NCI-H510A treated with DMSO at 0.1 percent for 48 hours (cell line): ENCODE results near the gene PLVAP.

Experiments used
- DNase-seq: peaks from one replicate; lab custom pipeline; 2025; lab: John Stamatoyannopoulos, UW

PLVAP gene

DNA sequence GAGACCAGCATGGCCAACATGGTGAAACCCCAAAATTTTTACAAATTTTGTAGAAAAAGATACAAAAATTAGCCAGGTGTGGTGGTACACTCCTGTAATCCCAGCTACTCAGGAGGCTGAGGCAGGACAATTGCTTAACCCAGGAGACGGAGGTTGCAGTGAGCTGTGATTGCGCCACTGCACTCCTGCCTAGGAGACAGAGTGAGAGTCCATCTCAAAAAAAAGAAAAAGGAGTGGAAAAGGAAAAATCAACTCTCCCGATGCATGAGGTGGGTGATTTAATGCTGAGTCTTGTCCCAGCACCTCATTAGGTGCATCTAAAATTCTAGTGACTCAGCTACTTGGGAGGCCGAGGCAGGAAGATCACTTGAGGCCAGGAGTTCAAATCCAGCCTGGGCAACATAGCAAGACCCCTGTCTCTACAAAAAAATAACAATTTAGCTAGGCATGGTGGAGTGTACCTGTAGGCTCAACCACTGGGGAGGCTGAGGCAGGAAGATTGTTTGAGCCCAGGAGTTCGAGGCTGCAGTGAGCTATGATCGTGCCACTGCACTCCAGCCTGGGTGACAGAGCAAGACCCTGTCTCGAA lies 20.0 kb downstream of the PLVAP start:
- no peak for DNase-seq

DNA sequence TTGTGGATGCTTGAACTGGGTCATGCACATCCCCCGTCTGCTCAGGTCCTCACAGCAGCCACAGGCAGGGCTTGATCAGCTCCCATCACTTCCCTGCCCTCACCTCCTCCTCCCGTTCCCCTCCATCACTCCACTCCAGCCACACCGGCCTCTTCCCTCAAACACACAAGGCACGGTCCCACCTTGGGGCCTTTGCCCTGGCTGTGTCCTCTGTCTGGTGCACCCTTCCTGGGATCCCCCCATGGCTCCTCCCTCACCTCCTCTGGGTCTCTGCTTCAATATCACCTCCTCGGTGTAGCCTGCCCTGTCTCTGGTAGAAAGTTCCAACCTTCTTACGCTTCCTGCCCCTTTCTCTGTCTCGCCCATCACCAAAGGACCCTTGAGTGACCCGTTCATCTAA lies 23.8 kb downstream of the PLVAP start:
- no peak for DNase-seq

DNA sequence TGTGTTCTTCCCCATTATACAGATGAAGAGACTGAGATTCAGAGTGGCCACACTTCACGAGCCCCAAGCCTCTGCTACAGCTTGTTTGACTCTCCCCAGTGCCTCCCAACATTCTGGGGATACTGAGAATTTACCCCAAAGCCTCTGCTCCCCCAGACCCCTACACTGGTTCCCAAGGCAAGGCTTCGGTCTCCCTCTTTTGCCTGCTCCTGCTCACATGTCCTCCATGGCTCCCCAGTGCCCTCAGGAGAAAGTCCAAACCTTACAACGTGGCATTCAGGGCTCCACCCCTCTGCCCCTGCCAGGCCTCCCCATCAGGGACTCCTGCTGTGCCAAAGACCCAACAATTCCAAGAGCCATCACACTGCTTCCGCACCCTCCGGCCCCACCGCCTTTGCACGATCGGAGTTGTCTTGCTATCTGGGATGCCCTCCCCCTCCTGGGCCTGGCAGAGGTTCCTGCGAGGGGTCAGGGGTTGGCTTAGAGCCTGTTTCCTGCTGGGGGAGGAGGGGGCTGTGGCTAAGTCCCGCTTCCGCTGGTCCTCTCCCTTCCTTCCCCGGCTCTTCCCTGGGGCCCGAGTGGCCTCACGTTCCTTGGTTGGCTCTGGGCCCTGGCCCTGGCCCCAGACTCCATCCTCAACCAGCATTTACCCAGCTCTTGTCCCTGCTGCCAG lies 24.4 kb downstream of the PLVAP start:
- DNase-seq: no peak

DNA sequence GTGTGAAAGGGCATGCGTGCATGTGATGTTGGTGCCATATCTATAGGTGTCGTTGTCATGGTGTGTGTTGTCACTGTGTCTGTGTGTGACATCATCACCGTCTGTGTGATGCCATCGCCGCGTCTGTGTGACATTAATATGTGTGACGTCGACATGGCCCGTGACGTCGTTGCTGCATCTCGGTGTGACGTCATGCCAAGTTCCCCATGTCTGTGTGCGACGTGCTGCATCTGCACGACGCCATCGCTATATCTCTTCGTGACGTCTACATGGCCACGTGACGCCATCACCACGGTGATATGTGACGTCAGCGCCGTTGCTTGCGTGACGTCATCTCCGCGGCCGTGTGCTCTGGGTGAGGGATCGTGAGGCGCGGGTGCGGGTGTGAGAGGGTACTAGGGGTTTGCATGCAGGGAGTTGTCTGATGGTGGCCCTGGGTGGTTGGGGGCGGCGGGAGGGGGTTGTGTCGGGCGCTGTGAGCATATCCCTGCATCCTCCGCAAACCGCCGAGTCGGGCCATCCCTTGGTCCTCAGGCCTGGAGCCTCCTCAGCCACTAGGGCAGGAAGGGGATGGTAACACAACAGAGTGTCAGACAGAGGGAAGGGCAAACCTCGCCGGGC lies 25.2 kb downstream of the PLVAP start:
- no peak for DNase-seq

DNA sequence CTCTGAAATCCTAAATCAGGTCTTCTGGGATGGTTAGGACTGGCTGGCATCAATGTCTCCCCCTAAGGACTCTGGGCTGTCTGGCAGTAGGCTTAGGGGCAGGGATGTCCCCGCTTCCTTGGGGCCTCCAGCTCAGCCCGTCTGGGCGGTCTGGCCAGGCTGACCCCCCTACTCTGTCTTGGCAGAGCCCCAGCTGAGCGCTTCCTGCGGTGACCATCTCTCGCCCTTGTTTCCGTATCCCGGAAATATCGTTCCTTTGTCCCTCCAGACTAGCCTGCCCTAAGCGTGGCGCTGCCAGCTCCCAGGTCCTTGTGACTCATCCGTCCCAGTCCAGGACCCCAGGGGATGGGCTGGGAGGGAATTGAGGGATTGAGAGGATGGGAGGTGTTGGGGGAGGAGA lies 28.4 kb downstream of the PLVAP start:
- no peak for DNase-seq

DNA sequence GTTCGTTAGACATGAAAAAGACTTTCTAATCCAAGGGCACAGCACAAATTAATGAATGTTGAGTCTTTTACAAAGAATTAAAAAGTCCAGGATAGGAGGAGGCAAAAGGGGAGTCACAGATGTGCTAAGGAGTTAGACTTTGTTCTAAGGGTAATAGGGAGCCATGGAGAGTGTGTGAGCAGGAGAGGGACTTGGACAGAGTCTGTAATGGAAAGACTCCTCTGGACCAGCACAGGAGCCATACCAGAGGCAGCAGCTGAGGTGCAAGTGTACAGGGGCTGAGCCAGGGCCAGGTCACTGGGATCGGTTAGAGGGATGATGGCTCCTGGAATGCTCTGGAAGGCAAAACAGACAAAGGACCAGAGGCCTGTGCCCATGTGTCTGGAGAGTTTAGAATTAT lies 29.3 kb downstream of the PLVAP start:
- DNase-seq: no peak

DNA sequence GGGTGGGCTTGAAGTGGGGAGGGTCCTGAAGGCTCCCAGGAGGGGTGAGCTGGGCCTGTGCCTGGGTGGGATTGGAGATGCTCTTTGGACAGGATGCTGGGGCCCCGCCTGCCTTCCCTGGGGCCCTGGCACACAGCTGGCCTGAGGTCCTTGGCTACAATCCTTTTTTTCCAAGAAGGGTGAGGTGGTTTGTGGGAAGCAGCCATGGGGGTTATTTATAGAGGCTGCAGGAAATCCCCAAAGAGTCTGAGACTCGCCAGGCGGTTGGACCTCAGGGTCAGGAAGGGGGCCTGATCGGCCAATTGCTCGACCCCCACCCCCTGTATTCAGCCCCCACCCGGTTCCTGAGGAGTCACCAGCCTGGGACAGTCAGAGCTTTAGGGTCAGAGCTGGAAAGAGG lies 29.8 kb downstream of the PLVAP start:
- no peak for DNase-seq

DNA sequence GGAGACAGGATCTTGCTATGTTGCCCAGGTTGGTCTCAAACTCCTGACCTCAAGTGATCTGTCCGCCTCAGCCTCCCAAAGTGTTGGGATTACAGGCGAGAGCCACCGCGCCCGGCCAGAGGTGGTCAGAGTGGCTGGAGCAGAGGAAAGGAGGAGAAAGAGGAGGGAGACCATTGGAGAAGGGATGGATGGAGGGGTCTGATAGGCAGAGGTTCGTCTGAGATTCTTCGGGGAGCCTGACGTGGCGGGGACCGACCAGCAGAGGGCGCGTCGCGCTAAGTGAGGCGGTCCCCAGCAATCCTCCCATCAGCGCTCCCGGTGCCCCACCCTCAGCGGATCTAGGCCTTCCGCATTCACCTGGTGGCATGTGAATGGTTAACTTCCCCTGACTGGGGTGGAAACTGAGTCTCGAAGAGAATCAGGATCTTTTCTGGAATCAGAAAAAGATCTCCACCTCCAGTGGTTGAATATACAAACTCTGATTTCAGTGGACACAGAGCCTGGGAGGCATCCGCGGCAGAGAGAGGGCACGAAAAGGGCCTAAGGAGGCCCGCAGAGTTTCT lies 31.0 kb downstream of the PLVAP start:
- peak; percentile 48 for DNase-seq

DNA sequence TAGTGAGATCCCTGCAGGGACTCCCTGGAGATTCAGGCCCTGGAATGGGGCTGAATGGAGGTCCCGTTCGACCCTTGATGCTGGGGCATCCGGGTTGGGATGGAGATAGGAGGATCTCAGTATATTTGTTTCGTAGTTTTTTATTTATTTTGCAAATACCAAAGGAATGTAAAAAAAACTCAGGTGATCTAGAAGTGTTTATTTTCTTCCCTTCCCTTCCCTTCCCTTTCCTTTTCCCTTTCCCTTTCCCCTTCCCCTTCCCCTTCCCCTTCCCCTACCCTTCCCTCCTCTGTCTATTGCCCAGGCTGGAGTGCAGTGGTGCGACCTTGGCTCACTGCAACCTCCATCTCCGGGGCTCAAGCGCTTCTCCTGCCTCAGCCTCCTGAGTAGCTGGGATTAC lies 35.3 kb downstream of the PLVAP start:
- no peak for DNase-seq

DNA sequence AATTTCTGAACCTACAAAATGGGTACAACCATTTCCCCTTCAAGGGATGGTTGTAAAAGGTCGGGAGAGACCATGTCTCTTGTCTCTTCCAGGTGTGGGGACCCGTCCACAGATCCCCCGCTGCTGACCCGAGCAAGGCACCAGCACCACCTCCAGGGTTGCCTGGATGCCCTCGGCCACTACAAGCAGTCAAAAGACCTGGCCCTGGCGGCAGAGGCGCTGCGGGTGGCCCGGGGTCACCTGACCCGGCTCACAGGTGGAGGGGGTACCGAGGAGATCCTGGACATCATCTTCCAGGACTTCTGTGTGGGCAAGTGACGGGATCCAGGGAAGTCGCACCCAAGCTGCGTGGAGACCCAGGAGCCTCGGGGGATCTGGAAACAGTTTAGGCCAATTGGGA lies 35.8 kb downstream of the PLVAP start:
- DNase-seq: no peak

DNA sequence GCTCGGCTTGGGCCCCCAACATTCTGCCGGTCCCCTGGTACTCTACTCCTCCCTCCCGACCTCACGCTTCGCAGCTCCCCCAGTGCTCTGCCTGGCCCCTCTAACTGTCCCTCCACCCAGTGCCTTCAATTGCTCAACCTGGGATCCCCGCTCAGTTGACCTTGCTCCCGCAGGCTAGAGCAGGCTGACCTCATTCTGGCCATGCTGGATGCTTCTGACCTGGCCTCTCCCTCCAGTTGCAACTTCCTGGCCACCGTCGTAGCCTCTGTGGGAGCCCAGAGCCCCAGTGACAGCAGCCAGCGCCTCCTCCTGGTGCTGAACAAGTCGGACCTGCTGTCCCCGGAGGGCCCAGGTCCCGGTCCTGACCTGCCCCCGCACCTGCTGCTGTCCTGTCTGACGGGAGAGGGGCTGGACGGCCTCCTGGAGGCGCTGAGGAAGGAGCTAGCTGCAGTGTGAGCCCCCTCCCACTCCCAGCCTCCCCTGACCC lies 36.2 kb downstream of the PLVAP start:
- DNase-seq: no peak

DNA sequence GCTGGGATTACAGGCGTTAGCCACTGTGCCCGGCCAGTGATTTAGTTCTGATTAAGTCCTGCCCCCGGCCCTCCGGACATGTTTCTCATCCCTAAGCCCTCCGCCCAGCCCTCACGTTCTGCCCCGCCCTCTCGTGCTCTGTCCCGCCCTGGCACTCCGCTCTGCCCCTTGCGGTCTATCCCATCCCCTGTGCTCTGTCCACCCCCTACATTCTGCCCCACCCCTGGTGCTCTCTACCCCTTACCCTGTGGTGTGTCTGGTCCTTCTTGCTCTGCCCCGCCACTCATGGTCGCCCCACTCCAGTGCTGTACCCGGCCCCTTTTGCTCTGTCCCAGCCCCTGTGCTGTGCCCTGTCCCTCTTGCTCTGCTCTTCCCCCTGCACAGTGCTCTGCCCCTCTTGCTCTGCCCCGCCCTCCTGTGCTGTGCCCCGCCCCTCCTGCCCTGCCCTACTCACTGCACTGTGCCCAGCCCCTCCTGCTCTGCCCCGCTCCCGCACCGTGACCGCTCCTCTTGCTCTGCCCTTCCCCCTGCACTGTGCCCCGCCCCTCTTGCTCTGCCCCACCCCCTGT lies 36.8 kb downstream of the PLVAP start:
- no peak for DNase-seq

DNA sequence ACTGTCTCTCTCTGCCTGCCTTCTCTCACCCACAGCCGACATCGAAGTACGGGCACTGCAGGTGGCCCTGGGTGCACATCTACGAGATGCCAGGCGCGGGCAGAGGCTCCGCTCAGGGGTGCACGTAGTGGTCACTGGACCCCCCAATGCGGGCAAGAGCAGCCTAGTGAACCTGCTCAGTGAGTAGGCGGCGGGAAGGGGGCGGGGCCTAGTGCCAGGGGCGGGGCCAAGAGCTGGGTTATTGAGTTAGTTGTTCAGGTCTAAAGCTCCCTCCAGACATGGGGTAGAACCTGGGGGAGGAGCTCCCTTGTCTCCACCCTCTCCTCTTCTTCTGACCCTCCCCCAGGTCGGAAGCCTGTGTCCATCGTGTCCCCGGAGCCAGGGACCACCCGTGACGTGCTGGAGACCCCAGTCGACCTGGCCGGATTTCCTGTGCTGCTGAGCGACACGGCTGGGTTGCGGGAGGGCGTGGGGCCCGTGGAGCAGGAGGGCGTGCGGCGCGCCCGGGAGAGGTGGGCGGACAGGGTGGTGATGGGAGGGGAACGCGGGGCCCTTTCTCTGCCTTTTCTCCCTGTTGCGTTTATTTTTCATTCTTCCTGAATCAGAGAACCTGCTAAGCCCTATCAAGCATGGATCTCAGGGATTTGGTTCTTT lies 37.9 kb downstream of the PLVAP start:
- no peak for DNase-seq

DNA sequence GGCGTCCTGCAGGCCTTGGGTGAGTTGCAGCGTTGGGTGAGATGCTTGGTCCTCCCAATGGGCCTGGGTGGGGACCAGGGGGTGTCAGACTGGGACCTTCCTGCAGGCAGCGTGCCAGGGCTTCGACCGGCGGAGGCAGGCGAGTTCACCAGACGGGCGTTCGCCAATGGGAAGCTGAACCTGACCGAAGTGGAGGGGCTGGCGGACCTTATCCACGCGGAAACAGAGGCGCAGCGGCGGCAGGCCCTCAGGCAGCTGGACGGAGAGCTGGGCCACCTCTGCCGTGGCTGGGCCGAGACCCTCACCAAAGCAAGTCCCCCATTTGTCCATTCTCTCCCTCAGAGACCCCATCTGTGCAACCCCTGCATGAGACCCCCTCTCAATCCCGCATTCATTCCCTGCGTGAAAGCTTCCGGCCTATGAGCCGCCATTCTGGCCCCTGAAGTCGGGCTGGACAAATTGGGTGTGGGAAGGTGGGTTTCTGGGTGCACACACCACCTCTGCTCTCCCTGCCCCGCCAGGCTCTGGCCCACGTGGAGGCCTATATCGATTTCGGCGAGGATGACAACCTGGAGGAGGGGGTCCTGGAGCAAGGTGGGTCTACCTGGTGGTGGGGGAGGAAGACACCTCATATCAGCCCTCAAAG lies 38.6 kb downstream of the PLVAP start:
- no peak for DNase-seq

DNA sequence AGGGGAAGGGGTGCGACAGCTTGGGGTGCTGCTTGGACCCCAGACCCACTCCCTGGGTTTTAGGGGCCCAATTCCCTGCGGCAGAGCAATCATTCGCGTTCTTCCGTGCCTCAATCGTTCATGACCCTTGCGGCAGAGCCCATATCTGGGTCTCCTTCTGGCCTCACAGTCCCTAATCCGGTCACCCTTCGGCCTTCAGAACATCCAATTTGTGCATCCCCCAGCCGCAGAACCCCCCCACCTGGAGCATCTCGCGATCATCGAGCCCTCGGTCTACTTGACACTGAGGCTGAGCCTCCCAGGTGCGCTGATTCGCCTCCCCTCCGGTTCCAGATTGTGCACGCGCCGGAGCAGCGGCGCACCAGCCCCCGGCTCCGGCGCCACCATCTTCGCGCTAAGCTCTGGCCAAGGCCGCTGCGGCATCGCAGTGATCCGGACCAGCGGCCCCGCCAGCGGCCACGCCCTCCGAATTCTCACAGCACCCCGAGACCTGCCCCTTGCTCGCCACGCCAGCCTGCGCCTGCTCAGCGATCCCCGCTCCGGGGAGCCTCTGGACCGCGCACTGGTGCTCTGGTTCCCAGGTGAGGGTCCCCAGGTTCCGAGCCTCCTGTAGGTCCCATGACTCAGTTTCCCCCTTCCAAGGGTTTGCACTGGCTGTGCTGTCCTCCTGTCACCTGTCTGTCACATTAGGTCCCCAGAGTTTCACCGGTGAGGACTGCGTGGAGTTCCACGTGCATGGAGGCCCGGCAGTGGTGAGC lies 39.3 kb downstream of the PLVAP start:
- no peak for DNase-seq

DNA sequence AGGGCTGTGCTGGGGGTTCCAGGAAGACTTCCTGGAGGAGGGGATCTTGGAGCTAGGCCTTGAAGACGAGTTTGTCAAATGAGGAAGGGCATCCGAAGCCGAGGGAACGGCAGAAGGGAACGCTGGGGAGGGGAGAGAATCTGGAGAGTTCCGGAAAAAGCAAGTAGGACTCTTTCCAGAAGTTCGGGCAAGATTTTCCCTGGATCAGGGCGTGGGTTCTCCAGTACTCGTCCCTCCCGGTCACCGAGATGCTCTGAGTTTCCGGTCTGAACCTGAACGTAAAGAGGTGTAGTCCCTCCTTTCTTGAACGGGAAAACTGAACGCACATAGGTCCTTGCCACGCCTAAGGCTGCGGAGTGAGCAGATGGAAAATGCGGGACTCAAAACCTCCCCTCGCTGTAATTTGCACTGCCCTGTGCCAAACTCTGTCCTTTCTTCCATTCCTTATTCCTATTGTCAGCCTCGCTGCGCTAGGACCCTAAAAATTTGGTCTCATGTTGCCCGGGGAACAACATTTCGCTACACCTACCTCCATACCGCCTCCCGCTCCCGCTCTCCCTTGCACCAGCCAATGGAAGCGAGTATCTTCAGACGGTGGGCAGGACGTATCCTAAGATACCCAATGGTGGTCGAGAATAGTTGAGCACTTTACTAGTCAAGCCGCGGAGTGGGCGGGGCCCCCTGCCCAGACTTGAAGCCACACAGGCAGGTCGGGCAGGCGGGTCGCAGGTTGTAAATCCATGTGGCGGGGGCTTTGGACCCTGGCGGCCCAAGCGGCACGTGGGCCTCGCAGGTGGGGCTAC lies 40.1 kb downstream of the PLVAP start, which contains the start of gene GTPBP3:
Gene GTPBP3, plus strand, starts transcription at position 682 of the 803 bp plus-strand sequence. Its CDS starts 59 bp downstream, at position 741.
- peak; percentile 98 for DNase-seq

DNA sequence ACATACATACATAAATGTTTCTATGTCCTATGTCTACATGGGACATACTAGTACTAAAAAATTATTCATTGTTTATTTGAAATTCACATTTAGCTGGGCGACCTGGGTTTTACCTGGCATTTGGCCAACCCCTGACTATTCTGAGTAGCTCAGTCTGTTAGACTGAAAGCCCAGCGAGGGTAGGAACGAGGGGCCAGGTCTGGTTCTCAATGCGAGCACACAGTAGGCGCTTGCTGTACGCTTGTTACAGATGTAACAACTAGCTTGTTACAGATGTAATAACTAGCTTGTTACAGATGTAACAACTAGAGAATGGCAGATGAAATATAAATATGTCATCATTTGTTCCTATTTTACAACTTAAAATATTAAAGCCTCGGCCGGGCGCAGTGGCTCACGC lies 41.6 kb downstream of the PLVAP start:
- no peak for DNase-seq

DNA sequence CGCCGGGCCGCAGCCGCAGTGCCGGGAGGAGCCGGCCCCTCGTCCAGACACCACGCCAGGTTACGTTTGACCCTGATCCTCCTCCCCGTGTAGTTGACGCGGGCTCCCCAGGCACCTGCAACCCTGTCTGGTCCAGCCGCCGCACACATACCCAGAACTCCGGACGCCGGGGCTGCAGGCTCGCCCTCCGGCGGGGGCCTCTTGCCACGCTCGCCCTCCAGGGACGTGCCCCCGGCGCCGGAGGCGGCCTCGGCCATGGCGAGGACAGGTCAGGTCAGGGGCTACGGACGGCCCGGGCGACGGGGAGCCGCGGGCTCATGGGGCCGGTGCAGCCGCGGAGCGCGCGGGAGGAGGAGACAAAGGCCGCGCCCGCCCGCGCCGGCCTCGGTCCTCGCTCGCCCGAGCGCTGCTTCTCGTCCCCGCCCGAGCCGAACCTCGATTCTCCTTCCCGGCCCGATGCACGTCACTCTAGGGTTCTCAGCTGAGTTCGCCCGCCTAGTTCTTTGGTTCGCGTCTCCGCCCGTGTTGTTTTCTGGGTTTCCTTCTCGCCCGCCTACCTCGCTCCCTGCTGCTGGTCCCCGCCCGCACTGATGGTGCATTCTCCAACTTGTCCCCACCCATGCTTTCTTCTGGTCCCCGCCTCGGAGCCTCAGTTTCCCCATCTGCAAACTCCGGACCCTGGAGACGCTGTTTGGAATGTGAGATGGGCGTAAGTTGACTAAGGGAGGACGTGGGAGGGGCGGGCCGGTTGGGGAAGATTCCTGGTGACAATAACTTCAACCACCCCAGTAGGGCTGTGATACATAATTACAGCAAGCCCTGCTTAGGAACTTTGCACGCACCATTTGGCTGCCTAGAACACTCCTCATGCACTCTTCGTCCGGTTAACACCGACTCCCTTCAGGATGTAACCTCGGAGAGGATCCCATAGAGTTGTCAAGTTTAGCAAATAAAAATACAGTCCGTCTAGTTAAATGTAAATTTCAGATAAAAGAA lies 42.4 kb downstream of the PLVAP start, which contains the start of gene ANO8:
Gene ANO8, minus strand, starts transcription at position 442 of the 996 bp plus-strand sequence. Its CDS starts 185 bp downstream, at position 257.
- peak; percentile 94 for DNase-seq
